ENCODE measurements around the gene ATP11A. TPM values are rescaled to one million over a fixed set of nuclear protein-coding genes. Genes with fewer than 3 reads are reported as not detected.

ATP11A gene
- total RNA-seq, 1 donor from 2014 or later, result 211 TPM

- Mint-ChIP-seq H3K36me3 (ENCODE audit: low read depth, unreplicated experiment) (peaks cover 9% of the 10 kb centered on the region), H3K9me3 (ENCODE audit: unreplicated experiment) (no peaks in the 10 kb centered on the region), H3K27me3 (ENCODE audit: unreplicated experiment) (peaks cover 9% of the 10 kb centered on the region), H3K4me3 (ENCODE audit: unreplicated experiment) (peak overlapping the region; percentile 81), H3K4me1 (ENCODE audit: unreplicated experiment) (peaks cover 37% of the 10 kb centered on the region), H3K27ac (ENCODE audit: unreplicated experiment) (peak overlapping the region; percentile 92)
- DNase-seq (ENCODE audit: low spot score), result no peak
- TF ChIP-seq, protein P1, sequence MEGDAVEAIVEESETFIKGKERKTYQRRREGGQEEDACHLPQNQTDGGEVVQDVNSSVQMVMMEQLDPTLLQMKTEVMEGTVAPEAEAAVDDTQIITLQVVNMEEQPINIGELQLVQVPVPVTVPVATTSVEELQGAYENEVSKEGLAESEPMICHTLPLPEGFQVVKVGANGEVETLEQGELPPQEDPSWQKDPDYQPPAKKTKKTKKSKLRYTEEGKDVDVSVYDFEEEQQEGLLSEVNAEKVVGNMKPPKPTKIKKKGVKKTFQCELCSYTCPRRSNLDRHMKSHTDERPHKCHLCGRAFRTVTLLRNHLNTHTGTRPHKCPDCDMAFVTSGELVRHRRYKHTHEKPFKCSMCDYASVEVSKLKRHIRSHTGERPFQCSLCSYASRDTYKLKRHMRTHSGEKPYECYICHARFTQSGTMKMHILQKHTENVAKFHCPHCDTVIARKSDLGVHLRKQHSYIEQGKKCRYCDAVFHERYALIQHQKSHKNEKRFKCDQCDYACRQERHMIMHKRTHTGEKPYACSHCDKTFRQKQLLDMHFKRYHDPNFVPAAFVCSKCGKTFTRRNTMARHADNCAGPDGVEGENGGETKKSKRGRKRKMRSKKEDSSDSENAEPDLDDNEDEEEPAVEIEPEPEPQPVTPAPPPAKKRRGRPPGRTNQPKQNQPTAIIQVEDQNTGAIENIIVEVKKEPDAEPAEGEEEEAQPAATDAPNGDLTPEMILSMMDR (IDR thresholded peaks at IDR 0.05; ENCODE audit: unreplicated experiment), result no peak
Observed at GRCh38 chr13:112687836-112688559, 1.8 kb upstream of the ATP11A start.

DNA sequence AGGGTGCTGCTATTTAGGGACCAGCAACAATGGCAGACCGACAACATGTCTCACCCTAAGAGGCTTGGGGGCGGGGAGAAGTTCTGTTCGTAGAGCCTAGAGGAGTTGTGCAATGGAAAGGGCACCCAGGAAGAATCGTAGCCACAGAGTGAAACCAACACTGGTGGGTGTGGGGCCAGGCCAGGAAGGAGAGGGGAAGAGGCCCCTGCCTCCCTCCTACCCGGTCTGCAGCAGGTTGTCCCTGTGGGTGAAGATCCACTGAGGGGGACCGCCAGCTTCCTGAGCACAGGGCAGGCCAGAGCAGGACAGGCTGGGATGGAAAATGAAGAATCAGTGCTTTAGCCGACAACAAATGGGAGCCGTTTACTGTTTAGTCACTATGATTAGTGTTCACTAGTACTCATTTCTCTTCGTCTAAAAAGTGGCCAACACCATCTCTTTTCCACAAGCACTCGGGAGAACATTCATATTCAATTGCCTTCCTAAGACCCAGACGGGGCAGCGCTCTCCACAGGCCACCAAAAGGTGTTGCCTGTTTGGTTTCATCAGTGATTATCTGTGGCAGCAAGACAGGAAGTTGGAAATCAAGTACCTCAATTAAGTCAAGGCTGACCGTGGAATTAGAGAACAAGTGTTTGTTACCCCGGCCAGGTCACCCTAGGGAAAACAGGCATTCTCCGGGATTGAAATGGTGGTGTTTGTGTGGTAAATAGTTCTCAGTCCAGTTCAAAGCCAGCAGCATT lies 1.1 kb upstream of the ATP11A start:
- no peaks in the 10 kb centered on the region for H3K9me3 Mint-ChIP-seq (ENCODE audit: unreplicated experiment)
- no peak for DNase-seq (ENCODE audit: low spot score)
- peaks cover 9% of the 10 kb centered on the region for H3K27me3 Mint-ChIP-seq (ENCODE audit: unreplicated experiment)
- peaks cover 44% of the 10 kb centered on the region for H3K4me1 Mint-ChIP-seq (ENCODE audit: unreplicated experiment)
- peak overlapping the region; percentile 92 for H3K27ac Mint-ChIP-seq (ENCODE audit: unreplicated experiment)
- TF ChIP-seq, protein P1 (IDR thresholded peaks at IDR 0.05; ENCODE audit: unreplicated experiment), result no peak
- H3K36me3 Mint-ChIP-seq (ENCODE audit: low read depth, unreplicated experiment), result peaks cover 9% of the 10 kb centered on the region
- peak overlapping the region; percentile 81 for H3K4me3 Mint-ChIP-seq (ENCODE audit: unreplicated experiment)

DNA sequence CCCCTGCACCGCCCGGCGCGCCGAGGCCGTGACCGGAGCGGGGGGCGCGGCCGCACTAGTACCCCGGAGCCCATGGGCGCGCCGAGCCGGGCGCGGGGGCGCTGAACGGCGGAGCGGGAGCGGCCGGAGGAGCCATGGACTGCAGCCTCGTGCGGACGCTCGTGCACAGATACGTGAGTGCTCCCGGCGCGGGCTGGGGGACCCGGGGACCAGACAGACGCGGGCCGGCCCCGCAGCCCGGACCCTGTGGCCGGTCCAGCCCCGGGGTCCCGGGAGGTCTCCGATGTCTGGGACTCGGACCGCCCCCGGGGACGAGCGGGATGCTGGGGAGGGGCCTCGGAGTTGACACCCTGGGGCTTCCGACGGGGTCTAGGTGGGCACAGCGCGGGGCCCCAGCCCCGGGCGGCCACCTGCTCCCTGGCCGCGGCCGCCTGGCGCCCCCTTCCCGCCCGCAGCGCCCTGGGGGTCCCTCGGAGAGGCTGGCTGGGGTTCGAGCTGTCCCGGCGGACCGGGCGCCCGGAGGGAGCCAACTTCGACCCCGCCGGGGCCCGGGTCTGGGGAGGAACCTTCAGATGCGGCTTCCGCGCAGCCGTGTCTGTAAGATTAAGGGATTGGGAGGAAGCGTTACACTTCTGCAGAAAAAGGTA lies 568 bp downstream of the ATP11A start:
- peaks cover 15% of the 10 kb centered on the region for H3K36me3 Mint-ChIP-seq (ENCODE audit: low read depth, unreplicated experiment)
- no peaks in the 10 kb centered on the region for H3K9me3 Mint-ChIP-seq (ENCODE audit: unreplicated experiment)
- TF ChIP-seq, protein P1 (IDR thresholded peaks at IDR 0.05; ENCODE audit: unreplicated experiment), result no peak
- peak overlapping the region; percentile 97 for H3K4me3 Mint-ChIP-seq (ENCODE audit: unreplicated experiment)
- H3K27ac Mint-ChIP-seq (ENCODE audit: unreplicated experiment), result peak overlapping the region; percentile 98
- H3K27me3 Mint-ChIP-seq (ENCODE audit: unreplicated experiment), result peaks cover 9% of the 10 kb centered on the region
- DNase-seq (ENCODE audit: low spot score), result peak; percentile 38
- peaks cover 56% of the 10 kb centered on the region for H3K4me1 Mint-ChIP-seq (ENCODE audit: unreplicated experiment)

GRCh38 chr13:112692104-112692503 lies 2.3 kb downstream of the ATP11A start:
- no peak for DNase-seq (ENCODE audit: low spot score)
- Mint-ChIP-seq H3K4me1 (ENCODE audit: unreplicated experiment) (peaks cover 56% of the 10 kb centered on the region), H3K27ac (ENCODE audit: unreplicated experiment) (peak overlapping the region; percentile 98), H3K4me3 (ENCODE audit: unreplicated experiment) (peak overlapping the region; percentile 97), H3K27me3 (ENCODE audit: unreplicated experiment) (peaks cover 6% of the 10 kb centered on the region), H3K9me3 (ENCODE audit: unreplicated experiment) (no peaks in the 10 kb centered on the region), H3K36me3 (ENCODE audit: low read depth, unreplicated experiment) (peaks cover 19% of the 10 kb centered on the region)
- TF ChIP-seq, protein P1 (IDR thresholded peaks at IDR 0.05; ENCODE audit: unreplicated experiment), result no peak

Data from endothelial cell (in vitro differentiated cells).